ENCODE results near the gene IL17C. TPM values are rescaled to one million over a fixed set of nuclear protein-coding genes. Genes with fewer than 3 reads are reported as not detected.

IL17C gene
- total and polyA plus RNA-seq, 10 of the 15 experiments (the other 5 are each of a cell fraction or from before 2014, with no cell fraction given) = not detected

DNA sequence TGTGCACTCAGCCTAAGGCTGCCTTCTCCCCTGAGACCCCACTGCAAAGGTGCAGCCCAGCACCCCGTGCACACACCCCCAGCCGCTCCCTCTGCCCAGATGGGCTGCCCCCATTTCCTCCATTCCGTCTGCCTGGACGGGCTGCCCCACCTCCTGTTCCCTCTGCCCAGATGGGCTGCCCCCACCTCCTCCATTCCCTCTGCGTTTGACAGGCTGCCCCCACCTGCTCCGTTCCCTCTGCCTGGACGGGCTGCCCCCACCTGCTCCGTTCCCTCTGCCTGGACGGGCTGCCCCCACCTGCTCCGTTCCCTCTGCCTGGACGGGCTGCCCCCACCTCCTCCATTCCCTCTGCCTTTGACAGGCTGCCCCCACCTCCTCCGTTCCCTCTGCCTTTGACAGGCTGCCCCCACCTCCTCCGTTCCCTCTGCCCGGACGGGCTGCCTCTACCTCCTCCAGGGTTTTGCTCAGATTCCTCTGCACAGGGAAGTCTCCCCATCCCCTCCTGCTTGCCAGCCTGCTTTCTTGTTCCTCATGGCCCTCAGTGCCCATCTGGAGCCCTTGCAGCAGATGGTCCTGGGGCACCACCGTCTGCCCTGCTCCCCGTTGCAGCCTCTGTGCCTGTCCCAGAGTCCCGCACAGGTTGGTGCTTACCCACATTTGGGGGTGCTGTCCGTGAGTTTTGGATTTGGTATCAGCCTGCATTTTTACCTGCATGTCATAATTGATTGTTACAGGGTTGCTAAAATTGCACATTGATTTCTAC lies 23.4 kb upstream of the IL17C start:
- DNase-seq (ENCODE audit: low read depth, low spot score) (no peak), FAIRE-seq (no peak), ATAC-seq (no peak)
- Histone ChIP-seq H3K79me2 (ENCODE audit: control insufficient read depth, insufficient read depth, low read length) (no peaks in the 10 kb centered on the region), H3K27me3 (replicated peaks in 1 of 2; ENCODE audit: control insufficient read depth in 2 of 2, insufficient read depth in 2 of 2, low read length in 1 of 2) (no peaks in the 10 kb centered on the region), H3K4me2 (ENCODE audit: control insufficient read depth, insufficient read depth) (no peak overlapping the region), H3K4me3 (no peak overlapping the region), H3K9ac (ENCODE audit: control insufficient read depth, insufficient read depth, low read length) (no peak overlapping the region), H3K9me3 (replicated peaks; ENCODE audit: control insufficient read depth, insufficient read depth, low read length) (no peaks in the 10 kb centered on the region), H3K27ac (ENCODE audit: control insufficient read depth, insufficient read depth) (no peak overlapping the region), H4K20me1 (ENCODE audit: control insufficient read depth, insufficient read depth) (no peaks in the 10 kb centered on the region), H3K4me1 (ENCODE audit: control insufficient read depth, insufficient read depth, low read length) (no peaks in the 10 kb centered on the region), H2AFZ (ENCODE audit: control insufficient read depth, low read depth, low read length) (no peak overlapping the region), H3K36me3 (ENCODE audit: control insufficient read depth in 2 of 2, insufficient read depth in 2 of 2, low read length in 1 of 2) (peaks cover 8 to 36% of the 10 kb centered on the region in 2 experiments; a peak in 3 of 4 replicates)
- POLR2A ChIA-PET = no interaction called here
- RAD21 ChIA-PET (ENCODE audit: unreplicated experiment) = no interaction called here
- SMC1A ChIA-PET (ENCODE audit: uncharacterized antibody, unreplicated experiment) = no interaction called here
- intact Hi-C loops (cut with micrococcal nuclease; ENCODE audit: unreplicated experiment) (no loop called here), in situ Hi-C loops (cut with MboI) (no loop called here)
- 95% methylated on average over 19 of the region's 19 CpGs for WGBS (ENCODE audit: insufficient coverage, insufficient replicate concordance, low lambda C conversion rate, missing lambda C conversion rate)
- BruUV-seq (replicated peaks) = no TSS peak
- TF ChIP-seq JUNB (IDR thresholded peaks at IDR 0.05) (no peak), LARP7 (IDR thresholded peaks at IDR 0.05) (no peak), SP1 (IDR thresholded peaks at IDR 0.05; ENCODE audit: low read depth, low read length) (no peak), ESRRA (IDR thresholded peaks at IDR 0.05; ENCODE audit: low read length) (no peak), TARDBP (IDR thresholded peaks at IDR 0.05; ENCODE audit: borderline replicate concordance) (no peak)
- TF ChIP-seq, protein P1, sequence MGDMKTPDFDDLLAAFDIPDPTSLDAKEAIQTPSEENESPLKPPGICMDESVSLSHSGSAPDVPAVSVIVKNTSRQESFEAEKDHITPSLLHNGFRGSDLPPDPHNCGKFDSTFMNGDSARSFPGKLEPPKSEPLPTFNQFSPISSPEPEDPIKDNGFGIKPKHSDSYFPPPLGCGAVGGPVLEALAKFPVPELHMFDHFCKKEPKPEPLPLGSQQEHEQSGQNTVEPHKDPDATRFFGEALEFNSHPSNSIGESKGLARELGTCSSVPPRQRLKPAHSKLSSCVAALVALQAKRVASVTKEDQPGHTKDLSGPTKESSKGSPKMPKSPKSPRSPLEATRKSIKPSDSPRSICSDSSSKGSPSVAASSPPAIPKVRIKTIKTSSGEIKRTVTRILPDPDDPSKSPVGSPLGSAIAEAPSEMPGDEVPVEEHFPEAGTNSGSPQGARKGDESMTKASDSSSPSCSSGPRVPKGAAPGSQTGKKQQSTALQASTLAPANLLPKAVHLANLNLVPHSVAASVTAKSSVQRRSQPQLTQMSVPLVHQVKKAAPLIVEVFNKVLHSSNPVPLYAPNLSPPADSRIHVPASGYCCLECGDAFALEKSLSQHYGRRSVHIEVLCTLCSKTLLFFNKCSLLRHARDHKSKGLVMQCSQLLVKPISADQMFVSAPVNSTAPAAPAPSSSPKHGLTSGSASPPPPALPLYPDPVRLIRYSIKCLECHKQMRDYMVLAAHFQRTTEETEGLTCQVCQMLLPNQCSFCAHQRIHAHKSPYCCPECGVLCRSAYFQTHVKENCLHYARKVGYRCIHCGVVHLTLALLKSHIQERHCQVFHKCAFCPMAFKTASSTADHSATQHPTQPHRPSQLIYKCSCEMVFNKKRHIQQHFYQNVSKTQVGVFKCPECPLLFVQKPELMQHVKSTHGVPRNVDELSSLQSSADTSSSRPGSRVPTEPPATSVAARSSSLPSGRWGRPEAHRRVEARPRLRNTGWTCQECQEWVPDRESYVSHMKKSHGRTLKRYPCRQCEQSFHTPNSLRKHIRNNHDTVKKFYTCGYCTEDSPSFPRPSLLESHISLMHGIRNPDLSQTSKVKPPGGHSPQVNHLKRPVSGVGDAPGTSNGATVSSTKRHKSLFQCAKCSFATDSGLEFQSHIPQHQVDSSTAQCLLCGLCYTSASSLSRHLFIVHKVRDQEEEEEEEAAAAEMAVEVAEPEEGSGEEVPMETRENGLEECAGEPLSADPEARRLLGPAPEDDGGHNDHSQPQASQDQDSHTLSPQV (IDR thresholded peaks at IDR 0.05) = no peak
- TF ChIP-seq, protein P2, sequence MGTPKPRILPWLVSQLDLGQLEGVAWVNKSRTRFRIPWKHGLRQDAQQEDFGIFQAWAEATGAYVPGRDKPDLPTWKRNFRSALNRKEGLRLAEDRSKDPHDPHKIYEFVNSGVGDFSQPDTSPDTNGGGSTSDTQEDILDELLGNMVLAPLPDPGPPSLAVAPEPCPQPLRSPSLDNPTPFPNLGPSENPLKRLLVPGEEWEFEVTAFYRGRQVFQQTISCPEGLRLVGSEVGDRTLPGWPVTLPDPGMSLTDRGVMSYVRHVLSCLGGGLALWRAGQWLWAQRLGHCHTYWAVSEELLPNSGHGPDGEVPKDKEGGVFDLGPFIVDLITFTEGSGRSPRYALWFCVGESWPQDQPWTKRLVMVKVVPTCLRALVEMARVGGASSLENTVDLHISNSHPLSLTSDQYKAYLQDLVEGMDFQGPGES (IDR thresholded peaks at IDR 0.05) = no peak
- CTCF ChIA-PET = no interaction called here
